Immature natural killer cell (primary cell): ENCODE data around the gene KIF17. TPM values are rescaled to one million over a fixed set of nuclear protein-coding genes. Genes with fewer than 3 reads are reported as not detected.

Experiments used
- DNase-seq, 3 donors: peaks; one replicate each; pipeline ENCODE4 v3.0.0; 2022; ENCODE audit warnings: mixed read lengths in 1 of 3
- H3K27ac Mint-ChIP-seq, 6 donors: one replicate each; pipeline ENCODE4 v1.8.0; 2020; ENCODE audit warnings: mixed read lengths in 6 of 6, mild to moderate bottlenecking in 5 of 6, inconsistent platforms in 4 of 6, moderate library complexity in 3 of 6
- H3K27me3 Mint-ChIP-seq, 3 donors: one replicate each; pipeline ENCODE4 v1.8.0; 2020 to 2021; ENCODE audit warnings: low read depth in 3 of 3, mild to moderate bottlenecking in 3 of 3, mixed read lengths in 3 of 3, moderate library complexity in 3 of 3, inconsistent platforms in 1 of 3
- H3K36me3 Mint-ChIP-seq, 3 donors: one replicate each; pipeline ENCODE4 v1.8.0; 2020; ENCODE audit warnings: mixed read lengths in 3 of 3, inconsistent platforms in 2 of 3, mild to moderate bottlenecking in 2 of 3
- H3K4me1 Mint-ChIP-seq, 2 donors: one replicate each; pipeline ENCODE4 v1.8.0; 2020; ENCODE audit warnings: inconsistent platforms in 2 of 2, mild to moderate bottlenecking in 2 of 2, mixed read lengths in 2 of 2, moderate library complexity in 1 of 2
- H3K4me3 Mint-ChIP-seq, 5 donors: one replicate each; pipeline ENCODE4 v1.8.0; 2020; ENCODE audit warnings: mild to moderate bottlenecking in 5 of 5, mixed read lengths in 5 of 5, inconsistent platforms in 3 of 5, moderate library complexity in 3 of 5
- H3K9me3 Mint-ChIP-seq, 6 donors: one replicate each; pipeline ENCODE4 v1.8.0; 2020; ENCODE audit warnings: mild to moderate bottlenecking in 6 of 6, mixed read lengths in 6 of 6, inconsistent platforms in 4 of 6, moderate library complexity in 3 of 6
- polyA plus RNA-seq, 3 donors: library from polyadenylated mRNA; unstranded; fragments of 300-500 nt; fragmentation: Illumina TruSeq; gene quantifications; one replicate each; pipeline ENCODE4 v1.2.3, GENCODE V29; 2021

Gene KIF17
- polyA plus RNA-seq, 3 donors from 2014 or later, result 0.21 TPM; not detected in 2

- Mint-ChIP-seq H3K27ac (no peak overlapping the region), H3K9me3 (no peaks in the 10 kb centered on the region), H3K36me3 (no peaks in the 10 kb centered on the region), H3K4me3 (no peak overlapping the region), H3K4me1 (peaks cover under 1 to 5% of the 10 kb centered on the region in 2 donors), H3K27me3 (peaks cover 11 to 15% (median 12%) of the 10 kb centered on the region in 3 donors)
- no peak for DNase-seq
Observed at GRCh38 chr1:20711285-20712214, 6.3 kb downstream of the KIF17 start.

- Mint-ChIP-seq H3K9me3 (no peaks in the 10 kb centered on the region), H3K27me3 (peaks cover 5 to 6% (median 5%) of the 10 kb centered on the region in 3 donors), H3K4me3 (no peak overlapping the region), H3K36me3 (no peaks in the 10 kb centered on the region), H3K4me1 (no peaks in the 10 kb centered on the region), H3K27ac (no peak overlapping the region)
- no peak for DNase-seq
Observed at GRCh38 chr1:20710469-20711284, 7.1 kb downstream of the KIF17 start.

DNA sequence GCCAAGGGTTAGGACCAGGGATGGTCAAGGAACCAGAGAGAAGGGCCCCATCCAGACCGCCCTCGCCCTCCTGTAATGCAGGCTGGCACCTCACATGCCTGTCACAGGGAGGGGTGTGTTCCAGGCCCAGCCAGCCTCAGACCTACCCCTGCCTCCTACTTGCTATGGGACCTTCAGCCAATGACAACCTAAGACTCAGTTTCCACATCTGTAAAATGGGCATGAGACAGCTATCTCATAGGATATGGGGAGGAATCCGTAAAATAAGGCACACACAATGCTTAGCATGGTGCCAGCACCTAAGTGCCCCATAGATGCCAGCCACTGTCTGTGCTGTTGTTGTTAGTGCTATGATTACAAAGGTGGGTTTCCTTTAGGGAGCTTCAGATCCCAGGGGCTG is 7.9 kb downstream of the KIF17 start:
- no peaks in the 10 kb centered on the region for H3K9me3 Mint-ChIP-seq
- H3K27ac Mint-ChIP-seq, result no peak overlapping the region
- no peaks in the 10 kb centered on the region for H3K4me1 Mint-ChIP-seq
- no peaks in the 10 kb centered on the region for H3K36me3 Mint-ChIP-seq
- H3K4me3 Mint-ChIP-seq, result no peak overlapping the region
- peaks cover under 1 to 6% (median 2%) of the 10 kb centered on the region in 3 donors for H3K27me3 Mint-ChIP-seq
- no peak for DNase-seq

GRCh38 chr1:20708891-20709290 is 8.9 kb downstream of the KIF17 start:
- H3K4me3 Mint-ChIP-seq, result no peak overlapping the region
- H3K4me1 Mint-ChIP-seq, result no peaks in the 10 kb centered on the region

DNA sequence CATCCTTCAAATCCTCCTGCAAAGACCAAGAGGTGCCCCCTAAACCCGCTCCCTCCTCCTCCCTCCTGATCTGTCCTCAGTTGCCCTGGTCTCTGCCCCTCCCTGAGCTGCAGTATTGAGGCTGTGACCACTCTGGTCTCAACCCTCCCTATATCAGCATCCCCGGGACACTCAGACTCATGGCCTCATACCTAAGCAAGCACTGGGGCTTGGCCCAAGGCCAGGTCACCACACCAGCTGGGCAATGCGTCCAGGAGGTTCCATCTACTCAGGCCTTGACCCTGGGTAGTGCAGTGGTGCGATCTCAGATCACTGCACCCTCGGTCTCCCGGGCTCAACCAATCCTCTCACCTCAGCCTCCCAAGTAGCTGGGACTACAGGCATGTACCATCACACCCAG is 9.8 kb downstream of the KIF17 start:
- no peak for DNase-seq
- no peak overlapping the region for H3K4me3 Mint-ChIP-seq
- H3K4me1 Mint-ChIP-seq, result no peaks in the 10 kb centered on the region
- H3K36me3 Mint-ChIP-seq, result no peaks in the 10 kb centered on the region
- peaks cover 1 to 4% (median 2%) of the 10 kb centered on the region in 3 donors for H3K27me3 Mint-ChIP-seq
- H3K9me3 Mint-ChIP-seq, result no peaks in the 10 kb centered on the region
- no peak overlapping the region for H3K27ac Mint-ChIP-seq

More at GRCh38 chr1:20708891-20709290, 8.9 kb downstream of the KIF17 start:
- Mint-ChIP-seq H3K9me3 (no peaks in the 10 kb centered on the region), H3K27ac (no peak overlapping the region), H3K27me3 (peaks cover 1 to 6% (median 2%) of the 10 kb centered on the region in 3 donors), H3K36me3 (no peaks in the 10 kb centered on the region)
- no peak for DNase-seq

DNA sequence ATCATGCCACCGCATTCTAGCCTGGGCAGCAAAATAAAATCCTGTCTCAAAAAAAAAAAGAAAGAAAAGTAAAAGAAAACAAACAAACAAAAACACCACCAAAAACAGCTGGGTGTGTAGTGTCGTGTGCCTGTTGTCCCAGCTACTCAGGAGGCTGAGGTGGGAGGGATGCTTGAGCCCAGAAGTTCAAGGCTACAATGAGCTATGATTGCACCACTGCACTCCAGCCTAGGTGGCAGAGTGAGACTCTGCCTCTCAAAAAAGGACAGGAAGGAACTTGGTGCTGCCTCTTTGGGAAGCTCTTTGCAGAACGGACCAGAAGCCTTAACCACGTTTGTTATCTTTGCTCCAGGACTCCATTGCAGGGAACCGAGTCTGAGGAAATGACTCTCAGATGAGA is 11.0 kb downstream of the KIF17 start:
- H3K9me3 Mint-ChIP-seq, result no peaks in the 10 kb centered on the region
- no peak overlapping the region for H3K27ac Mint-ChIP-seq
- DNase-seq, result no peak
- no peaks in the 10 kb centered on the region for H3K4me1 Mint-ChIP-seq
- no peak overlapping the region for H3K4me3 Mint-ChIP-seq
- H3K36me3 Mint-ChIP-seq, result no peaks in the 10 kb centered on the region
- peaks cover 2 to 4% (median 3%) of the 10 kb centered on the region in 3 donors for H3K27me3 Mint-ChIP-seq

- Mint-ChIP-seq H3K4me1 (no peaks in the 10 kb centered on the region), H3K27me3 (peaks cover 0 to 5% (median 2%) of the 10 kb centered on the region in 3 donors), H3K9me3 (no peaks in the 10 kb centered on the region), H3K4me3 (no peak overlapping the region), H3K36me3 (no peaks in the 10 kb centered on the region), H3K27ac (no peak overlapping the region)
- no peak for DNase-seq
Observed at GRCh38 chr1:20705203-20705755, 12.5 kb downstream of the KIF17 start.

DNA sequence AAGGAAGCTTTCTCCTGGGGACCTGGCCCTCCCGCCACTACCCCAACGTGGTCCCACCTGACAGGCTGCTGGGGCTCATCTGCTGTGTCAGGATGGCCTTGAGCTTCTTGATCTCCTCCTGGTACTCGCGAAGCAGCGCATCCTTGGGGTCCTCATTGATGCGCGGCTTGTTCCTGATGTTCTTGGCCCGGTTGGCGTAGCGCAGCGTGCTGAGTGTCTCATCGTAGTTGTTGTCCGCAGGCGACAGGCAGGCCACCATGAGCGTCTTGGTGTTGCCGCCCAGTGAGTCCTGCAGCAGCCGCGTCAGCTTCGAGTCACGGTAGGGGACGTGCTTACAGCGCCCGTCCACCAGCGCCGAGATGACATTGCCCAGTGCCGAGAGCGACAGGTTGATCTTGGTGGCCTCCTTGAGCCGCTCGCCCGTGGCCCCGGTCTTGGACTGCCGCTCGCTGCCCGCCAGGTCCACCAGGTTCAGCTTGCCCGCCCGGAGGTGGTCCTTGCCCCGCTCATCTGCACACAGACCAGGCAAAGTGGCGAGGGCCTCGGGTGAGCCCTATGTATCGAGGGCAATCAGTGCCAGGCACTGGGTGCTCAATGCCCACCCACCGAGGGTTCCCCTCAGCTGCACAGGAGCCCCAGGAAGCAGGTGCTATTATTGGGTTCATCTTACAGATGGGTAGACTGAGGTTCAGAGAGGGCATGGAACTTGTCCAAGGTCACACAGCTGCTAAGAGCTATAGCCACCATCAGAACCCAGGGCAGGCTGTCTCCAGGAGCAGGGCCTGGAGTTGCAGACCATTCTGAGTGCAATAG is 13.2 kb downstream of the KIF17 start:
- Mint-ChIP-seq H3K9me3 (no peaks in the 10 kb centered on the region), H3K27ac (no peak overlapping the region), H3K4me3 (no peak overlapping the region), H3K4me1 (no peaks in the 10 kb centered on the region), H3K36me3 (no peaks in the 10 kb centered on the region), H3K27me3 (peaks cover under 1 to 5% (median 2%) of the 10 kb centered on the region in 3 donors)
- DNase-seq, result no peak

GRCh38 chr1:20703124-20703756 is 14.6 kb downstream of the KIF17 start:
- Mint-ChIP-seq H3K4me3 (no peak overlapping the region), H3K27ac (no peak overlapping the region), H3K36me3 (no peaks in the 10 kb centered on the region), H3K27me3 (peaks cover 2 to 5% (median 3%) of the 10 kb centered on the region in 3 donors), H3K9me3 (no peaks in the 10 kb centered on the region), H3K4me1 (no peaks in the 10 kb centered on the region)
- no peak for DNase-seq

DNA sequence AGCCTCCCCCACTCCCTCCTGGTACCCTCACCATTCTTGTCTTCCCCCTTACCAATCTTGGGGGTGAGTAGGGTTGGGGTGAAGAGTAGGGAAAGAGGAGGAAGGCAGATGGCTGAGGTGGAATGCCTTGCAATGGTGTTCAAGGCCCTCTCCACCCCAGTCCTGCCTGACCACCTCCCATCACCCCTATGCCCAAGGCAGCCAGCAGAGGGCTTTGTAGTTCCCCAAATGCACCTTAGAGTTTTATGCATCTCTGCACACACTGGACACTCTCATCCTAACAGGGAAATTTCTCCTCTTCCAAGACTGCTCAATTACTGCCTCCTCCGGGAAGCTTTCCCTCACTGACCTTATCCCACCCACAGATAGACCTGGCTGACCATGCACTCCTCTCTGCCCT is 15.4 kb downstream of the KIF17 start:
- Mint-ChIP-seq H3K27ac (no peak overlapping the region), H3K27me3 (peaks cover 2 to 5% (median 3%) of the 10 kb centered on the region in 3 donors), H3K4me3 (no peak overlapping the region), H3K9me3 (no peaks in the 10 kb centered on the region), H3K36me3 (no peaks in the 10 kb centered on the region), H3K4me1 (no peaks in the 10 kb centered on the region)
- DNase-seq, result no peak

GRCh38 chr1:20701847-20702246 is 16.0 kb downstream of the KIF17 start:
- peaks cover 0 to 2% of the 10 kb centered on the region in 2 donors for H3K4me1 Mint-ChIP-seq
- no peaks in the 10 kb centered on the region for H3K9me3 Mint-ChIP-seq
- H3K4me3 Mint-ChIP-seq, result no peak overlapping the region
- no peaks in the 10 kb centered on the region for H3K36me3 Mint-ChIP-seq
- no peak for DNase-seq
- no peak overlapping the region for H3K27ac Mint-ChIP-seq
- peaks cover 2 to 5% (median 3%) of the 10 kb centered on the region in 3 donors for H3K27me3 Mint-ChIP-seq

- Mint-ChIP-seq H3K4me3 (no peak overlapping the region), H3K36me3 (no peaks in the 10 kb centered on the region), H3K27ac (no peak overlapping the region), H3K9me3 (no peaks in the 10 kb centered on the region), H3K4me1 (peaks cover 1 to 3% of the 10 kb centered on the region in 2 donors), H3K27me3 (peaks cover 3 to 5% (median 4%) of the 10 kb centered on the region in 3 donors)
- DNase-seq, result no peak
Observed at GRCh38 chr1:20701446-20701845, 16.4 kb downstream of the KIF17 start.
